Stimulated activated CD8-positive, alpha-beta memory T cell treated with anti-CD3 and anti-CD28 coated beads, Interleukin-4, amount 100 ng/mL, for 48 hours (primary cell): ENCODE results near the gene CLCC1.
"Not testable (repeated sequence)": the region's sequence is repeated elsewhere in the genome, so short reads cannot be mapped to it uniquely, and the experiment has no call there.

Experiments used
- DNase-seq: peaks from one replicate; pipeline ENCODE4 v3.0.0-alpha.2; 2020

CLCC1 gene, protein sequence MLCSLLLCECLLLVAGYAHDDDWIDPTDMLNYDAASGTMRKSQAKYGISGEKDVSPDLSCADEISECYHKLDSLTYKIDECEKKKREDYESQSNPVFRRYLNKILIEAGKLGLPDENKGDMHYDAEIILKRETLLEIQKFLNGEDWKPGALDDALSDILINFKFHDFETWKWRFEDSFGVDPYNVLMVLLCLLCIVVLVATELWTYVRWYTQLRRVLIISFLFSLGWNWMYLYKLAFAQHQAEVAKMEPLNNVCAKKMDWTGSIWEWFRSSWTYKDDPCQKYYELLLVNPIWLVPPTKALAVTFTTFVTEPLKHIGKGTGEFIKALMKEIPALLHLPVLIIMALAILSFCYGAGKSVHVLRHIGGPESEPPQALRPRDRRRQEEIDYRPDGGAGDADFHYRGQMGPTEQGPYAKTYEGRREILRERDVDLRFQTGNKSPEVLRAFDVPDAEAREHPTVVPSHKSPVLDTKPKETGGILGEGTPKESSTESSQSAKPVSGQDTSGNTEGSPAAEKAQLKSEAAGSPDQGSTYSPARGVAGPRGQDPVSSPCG

DNA sequence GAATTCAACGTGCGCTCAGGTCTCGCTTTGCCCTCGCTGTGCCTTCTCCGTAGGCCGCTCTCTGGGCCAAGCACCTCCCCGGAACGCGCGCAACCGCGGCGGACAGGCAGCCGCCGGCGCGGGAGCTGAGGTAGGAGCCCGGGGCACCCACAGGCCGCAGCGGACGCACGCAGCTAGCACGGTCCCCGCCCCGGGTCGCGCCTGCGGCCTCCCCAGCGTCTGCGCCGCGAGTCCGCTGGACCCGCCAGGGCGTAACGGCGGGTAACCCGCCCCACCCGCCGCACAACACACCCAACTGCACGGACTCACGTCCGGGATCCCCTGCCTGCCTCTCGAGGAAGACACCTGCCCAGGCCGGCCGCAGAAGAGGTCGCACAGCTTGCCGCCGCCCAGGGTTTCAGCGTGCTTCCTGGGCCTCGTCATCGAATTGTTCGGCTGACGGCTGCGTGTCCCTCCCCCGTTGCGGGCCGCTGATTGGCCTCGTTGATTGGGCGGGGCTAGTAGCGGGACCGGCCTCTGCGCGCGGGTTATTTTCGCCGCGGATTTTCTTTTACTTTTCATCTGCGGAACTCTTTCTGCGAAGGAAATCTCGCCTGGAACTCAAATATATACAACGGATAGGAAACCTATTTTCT lies at the start of gene CLCC1:
TSS of gene CLCC1 (minus strand) at position 433 of the 635 bp plus-strand sequence. CDS start 13,047 bp downstream, outside the sequence.
- DNase-seq, result peak; percentile 93

DNA sequence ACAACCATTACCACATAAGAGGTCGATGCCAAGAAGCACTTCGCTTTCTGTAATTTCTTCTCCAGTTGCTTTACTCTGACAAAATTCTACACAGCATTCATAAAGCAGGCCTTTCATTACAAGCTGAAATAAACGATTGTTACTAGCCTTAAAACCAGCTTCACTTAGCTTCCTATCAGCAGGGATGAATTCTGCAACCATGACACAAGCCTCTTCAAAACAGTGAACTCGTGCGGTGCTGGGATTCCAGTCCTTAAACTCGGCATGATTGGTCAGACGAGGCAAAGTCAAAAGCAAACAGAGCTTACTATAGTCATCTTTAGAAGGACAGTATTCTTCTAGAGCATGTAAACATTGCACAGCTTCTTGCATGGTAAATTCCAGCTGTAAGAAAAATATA lies 48.1 kb upstream of the CLCC1 start:
- no peak for DNase-seq

DNA sequence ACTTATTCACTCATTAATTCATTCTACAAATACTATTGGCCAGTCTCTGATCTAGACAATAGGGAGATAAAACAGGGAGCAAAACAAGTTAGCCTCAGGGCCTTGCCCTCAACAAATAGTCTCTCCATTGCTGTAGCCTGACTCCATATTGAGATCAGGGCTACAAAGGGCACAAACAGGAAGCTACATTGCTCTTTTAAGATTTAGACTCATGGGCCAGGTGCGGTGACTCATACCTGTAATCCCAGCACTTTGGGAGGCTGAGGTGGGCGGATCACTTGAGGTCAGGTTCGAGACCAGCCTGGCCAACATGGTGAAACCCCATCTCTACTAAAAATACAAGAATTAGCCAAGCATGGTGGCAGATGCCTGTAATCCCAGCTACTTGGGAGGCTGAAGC lies 33.3 kb upstream of the CLCC1 start:
- peak; percentile 30 for DNase-seq

GRCh38 chr1:108983114-108983513 lies 19.8 kb upstream of the CLCC1 start:
- DNase-seq, result no peak

GRCh38 chr1:108976658-108977057 lies 13.4 kb upstream of the CLCC1 start:
- no peak for DNase-seq

DNA sequence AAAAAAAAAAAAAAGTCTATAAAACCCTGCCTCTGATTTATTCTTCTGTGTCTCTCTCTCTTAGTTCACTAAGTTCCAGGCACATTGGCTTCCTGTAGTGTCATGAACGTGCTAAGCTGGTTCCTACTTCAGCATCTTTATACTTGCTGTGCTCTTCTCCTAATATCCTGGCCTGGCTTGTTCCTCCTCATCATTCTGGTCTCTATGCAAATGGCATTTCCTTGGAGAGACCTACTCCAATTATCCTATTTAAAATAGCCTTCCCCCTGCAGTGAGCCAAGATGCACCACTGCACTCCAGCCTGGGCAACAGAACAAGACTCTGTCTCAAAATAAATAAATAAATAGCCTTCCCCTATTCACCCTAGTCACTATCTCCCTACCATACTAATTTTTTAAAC lies 9.7 kb upstream of the CLCC1 start:
- DNase-seq, result no peak

DNA sequence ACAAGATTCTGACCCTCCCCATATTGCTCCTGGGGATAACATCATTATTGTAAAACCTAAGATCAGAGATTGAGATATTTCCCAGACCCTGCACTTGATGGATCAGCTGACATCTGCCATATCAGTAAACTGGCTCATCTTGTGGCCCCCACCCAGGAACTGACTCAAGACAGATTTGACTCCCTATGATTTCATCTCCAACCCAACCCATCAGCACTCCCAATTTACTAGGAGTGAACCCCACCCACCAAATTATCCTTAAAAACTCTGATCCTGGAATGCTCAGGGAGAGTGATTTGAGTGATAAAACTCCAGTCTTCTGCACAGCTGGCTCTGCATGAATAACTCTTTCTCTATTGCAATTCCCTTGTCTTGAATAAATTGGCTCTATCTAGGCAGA lies 6.1 kb upstream of the CLCC1 start:
- DNase-seq, result no peak

DNA sequence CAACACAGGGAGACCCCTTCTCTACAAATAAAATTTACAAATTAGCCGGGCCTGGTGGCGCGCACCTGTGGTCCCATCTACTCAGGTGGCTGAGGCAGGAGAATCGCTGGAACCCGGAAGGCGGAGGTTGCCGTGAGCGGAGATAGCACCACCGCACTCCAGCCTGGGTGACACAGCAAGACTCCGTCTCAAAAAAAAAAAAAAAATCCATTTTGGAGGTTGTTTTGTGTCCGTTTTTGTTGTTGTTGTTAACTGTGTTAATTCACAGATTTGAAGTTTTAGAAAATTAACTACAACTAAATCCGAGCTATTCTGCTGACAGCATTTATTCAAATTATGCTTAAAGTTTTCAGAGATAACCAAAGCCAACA lies 618 bp downstream of the CLCC1 start:
- peak; percentile 46 for DNase-seq

- DNase-seq, result no peak
Measured at GRCh38 chr1:108961752-108962486, 1.4 kb downstream of the CLCC1 start.

- no peak for DNase-seq
Measured at GRCh38 chr1:108961198-108961597, 2.1 kb downstream of the CLCC1 start.

GRCh38 chr1:108960719-108961118 lies 2.6 kb downstream of the CLCC1 start:
- no peak for DNase-seq

GRCh38 chr1:108957888-108958287 lies 5.4 kb downstream of the CLCC1 start:
- no peak for DNase-seq

GRCh38 chr1:108955881-108956280 lies 7.4 kb downstream of the CLCC1 start:
- no peak for DNase-seq

DNA sequence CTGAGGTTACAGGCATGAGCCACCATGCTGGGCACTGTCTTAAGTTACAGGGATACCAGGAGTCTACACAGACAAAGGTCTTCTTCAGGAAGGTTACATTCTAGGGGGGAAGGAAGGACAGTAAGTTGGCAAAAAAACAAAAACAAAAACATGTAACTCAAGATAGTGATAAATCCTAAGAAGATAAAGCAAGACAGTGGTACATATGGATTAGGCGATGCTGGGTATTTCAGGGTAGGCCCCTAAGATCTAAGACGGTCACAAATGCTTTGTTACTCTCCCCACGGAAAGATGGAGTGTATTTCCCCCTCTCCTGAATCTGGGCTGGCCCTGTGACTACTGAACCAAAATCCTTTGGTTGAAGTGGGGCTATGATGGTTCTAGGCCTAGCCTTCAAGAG lies 8.2 kb downstream of the CLCC1 start:
- DNase-seq, result no peak

- DNase-seq, result no peak
Measured at GRCh38 chr1:108953452-108953851, 9.8 kb downstream of the CLCC1 start.

GRCh38 chr1:108951242-108951641 lies 12.0 kb downstream of the CLCC1 start:
- DNase-seq, result no peak

GRCh38 chr1:108949044-108949443 lies 14.2 kb downstream of the CLCC1 start:
- no peak for DNase-seq

DNA sequence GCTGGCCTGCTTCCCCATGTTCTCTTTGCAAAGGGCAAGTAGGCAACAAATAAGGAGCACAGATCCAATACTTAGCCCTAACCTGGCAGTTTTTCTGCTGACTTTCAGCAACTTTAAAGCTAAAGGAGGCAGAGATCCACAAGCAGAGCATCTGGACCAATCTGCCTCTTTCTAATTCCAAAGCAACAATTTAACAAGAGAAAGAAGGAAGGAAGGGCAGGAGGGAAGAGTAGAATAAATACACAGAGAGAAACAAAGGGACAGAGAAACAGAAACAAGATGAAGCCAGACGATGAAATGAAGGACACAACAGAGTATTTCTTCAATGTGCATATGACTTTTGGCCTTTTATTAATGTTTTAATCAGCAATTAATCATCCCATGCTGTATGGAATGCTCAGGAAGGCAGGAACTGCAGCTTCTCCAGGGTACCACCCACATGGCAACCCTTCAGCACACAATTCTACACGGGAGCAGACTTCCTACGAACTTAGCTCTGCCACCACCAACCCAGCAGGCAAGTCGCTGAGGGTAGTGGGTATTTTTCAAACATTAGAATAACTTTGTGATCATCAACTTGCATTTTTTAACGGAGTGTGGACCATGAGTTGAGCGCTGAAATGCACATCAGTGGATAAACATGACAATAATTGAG lies 15.3 kb downstream of the CLCC1 start:
- no peak for DNase-seq

DNA sequence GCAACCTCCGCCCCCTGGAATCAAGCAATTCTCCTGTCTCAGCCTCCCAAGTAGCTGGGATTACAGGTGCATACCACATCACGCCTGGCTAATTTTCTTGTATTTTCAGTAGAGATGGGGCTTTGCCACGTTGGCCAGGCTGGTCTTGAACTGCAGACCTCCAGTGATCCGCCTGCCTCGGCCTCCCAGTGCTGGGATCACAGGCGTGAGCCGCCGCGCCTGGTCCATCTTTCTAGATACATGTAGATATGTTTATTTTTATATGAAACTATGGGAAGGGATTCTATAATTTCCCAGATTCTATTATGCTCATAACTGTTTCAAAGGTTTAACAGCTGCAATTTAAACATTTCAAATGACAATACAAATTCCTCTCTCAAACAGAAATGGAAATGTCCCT lies 27.1 kb downstream of the CLCC1 start:
- DNase-seq, result no peak

GRCh38 chr1:108933944-108934343 lies 29.3 kb downstream of the CLCC1 start:
- no peak for DNase-seq

DNA sequence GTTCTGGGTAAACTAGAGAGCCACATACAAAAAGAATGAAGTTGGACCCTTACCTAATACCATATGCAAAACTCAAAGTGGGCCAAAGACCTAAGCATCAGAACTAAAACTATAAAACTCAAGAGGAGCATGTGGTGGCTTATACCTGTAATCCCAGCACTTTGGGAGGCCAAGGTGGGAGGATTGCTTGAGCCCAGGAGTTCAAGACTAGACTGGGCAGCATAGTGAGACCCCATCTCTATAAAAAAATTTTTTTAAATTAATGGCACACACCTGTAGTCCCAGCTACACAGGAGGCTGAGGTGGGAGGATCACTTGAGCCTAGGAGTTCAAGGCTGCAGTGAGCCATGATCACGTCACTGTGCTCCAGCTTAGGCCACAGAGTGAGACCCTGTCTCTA lies 35.7 kb downstream of the CLCC1 start:
- not testable (repeated sequence) for DNase-seq

DNA sequence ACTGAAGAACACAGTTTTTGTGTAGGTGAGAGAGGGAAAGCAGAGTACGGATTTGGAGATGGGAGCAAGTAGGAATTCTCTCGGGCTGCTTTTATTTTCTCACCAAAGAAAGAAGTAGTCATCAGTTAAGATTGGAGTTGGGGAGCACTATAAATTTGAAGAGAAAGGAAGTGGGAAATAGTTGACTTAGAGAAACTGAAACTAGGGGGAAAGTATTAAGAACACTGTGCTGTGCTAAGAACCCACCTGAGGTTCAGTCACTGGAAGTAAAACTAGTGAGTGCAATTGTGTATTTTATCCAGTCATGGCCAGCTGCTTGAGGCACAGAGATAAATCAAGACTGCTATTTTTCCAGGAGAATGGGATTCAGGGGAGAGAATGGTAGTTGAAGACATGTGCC lies 37.4 kb downstream of the CLCC1 start:
- DNase-seq, result no peak

DNA sequence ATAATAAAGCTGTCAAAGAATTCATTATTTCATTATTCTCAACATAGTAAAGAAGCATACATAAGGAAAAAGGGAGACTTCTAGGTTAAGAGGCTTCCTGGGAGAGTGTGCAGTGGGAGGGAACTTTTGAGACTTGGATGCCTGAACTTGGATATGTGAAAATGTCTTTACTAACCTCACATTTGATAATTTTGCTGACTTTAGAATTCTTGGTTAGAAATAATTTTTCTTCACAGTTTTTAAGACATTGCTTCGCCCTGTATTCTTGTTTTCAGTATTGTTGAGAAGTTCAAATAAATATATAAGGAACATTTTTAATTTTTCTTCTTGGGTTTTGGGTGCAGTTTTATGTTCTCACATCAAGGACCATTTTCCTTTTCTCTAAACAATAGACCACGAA lies 46.5 kb downstream of the CLCC1 start:
- no peak for DNase-seq
